Muscle layer of colon (tissue), 2 donors: ENCODE results near the gene C22orf39.

Source experiments
- H3K27ac ChIP-seq: one replicate; pipeline ENCODE4 v1.7.0; 2013; ENCODE audit warnings: low read depth, mild to moderate bottlenecking, low read length, moderate library complexity
- H3K27me3 ChIP-seq, 2 donors: one replicate each; pipeline ENCODE4 v1.7.0; 2013; ENCODE audit warnings: low read length in 2 of 2, mild to moderate bottlenecking in 2 of 2; ENCODE audit not compliant: insufficient read depth in 2 of 2, control insufficient read depth in 1 of 2
- H3K36me3 ChIP-seq: one replicate; pipeline ENCODE4 v1.7.0; 2013; ENCODE audit warnings: mild to moderate bottlenecking, low read length; ENCODE audit not compliant: insufficient read depth
- H3K4me1 ChIP-seq: one replicate; pipeline ENCODE4 v1.7.0; 2013; ENCODE audit warnings: mild to moderate bottlenecking, low read length; ENCODE audit not compliant: insufficient read depth
- H3K4me3 ChIP-seq, 2 donors: one replicate each; pipeline ENCODE4 v1.7.0; 2013; ENCODE audit warnings: low read length in 2 of 2, low read depth in 1 of 2, mild to moderate bottlenecking in 1 of 2, moderate library complexity in 1 of 2
- H3K9ac ChIP-seq: one replicate; pipeline ENCODE4 v1.7.0; 2013; ENCODE audit warnings: low read length
- H3K9me3 ChIP-seq: one replicate; pipeline ENCODE4 v1.7.0; 2013; ENCODE audit warnings: mild to moderate bottlenecking, low read length
- donor health status: abdominal sarcoma.
- donor health status: Adenocarcinoma of cecum.

The C22orf39 gene

DNA sequence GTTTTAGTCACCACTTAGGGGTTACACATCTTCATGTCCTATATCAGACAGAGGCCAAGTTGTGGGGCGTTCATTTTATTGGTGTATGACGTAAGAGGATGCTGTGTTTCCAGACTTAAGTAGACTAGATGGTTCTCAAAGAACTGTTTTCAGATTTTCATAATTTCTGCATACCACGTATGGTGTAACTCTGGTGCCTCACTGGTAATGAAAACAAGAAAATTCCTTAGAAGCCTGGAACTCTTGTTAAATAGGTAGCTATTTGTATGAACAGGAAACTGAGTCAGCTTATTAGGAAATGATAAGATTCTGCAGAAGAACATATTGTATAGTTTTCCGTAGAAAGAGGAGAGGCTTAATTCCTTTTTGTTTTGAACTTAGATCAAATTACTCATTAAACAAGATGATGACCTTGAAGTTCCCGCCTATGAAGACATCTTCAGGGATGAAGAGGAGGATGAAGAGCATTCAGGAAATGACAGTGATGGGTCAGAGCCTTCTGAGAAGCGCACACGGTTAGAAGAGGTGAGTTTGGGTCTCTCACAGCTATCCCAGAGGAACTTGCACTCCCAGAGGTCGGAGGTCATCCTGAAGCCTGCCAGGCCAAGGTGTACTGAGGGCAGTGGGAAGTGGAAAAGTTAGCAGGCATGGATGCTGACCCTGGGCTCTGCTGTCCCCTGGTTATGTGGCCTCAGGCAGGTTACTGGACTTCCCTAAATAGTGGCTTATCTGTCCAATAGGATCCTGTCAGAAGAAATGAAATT lies 36.2 kb upstream of the C22orf39 start:
- H3K27me3 ChIP-seq = no peaks in the 10 kb centered on the region
- no peak overlapping the region for H3K4me3 ChIP-seq
- H3K36me3 ChIP-seq = no peaks in the 10 kb centered on the region
- H3K9me3 ChIP-seq = no peaks in the 10 kb centered on the region
- peaks cover 5% of the 10 kb centered on the region for H3K4me1 ChIP-seq
- no peak overlapping the region for H3K27ac ChIP-seq
- no peak overlapping the region for H3K9ac ChIP-seq

DNA sequence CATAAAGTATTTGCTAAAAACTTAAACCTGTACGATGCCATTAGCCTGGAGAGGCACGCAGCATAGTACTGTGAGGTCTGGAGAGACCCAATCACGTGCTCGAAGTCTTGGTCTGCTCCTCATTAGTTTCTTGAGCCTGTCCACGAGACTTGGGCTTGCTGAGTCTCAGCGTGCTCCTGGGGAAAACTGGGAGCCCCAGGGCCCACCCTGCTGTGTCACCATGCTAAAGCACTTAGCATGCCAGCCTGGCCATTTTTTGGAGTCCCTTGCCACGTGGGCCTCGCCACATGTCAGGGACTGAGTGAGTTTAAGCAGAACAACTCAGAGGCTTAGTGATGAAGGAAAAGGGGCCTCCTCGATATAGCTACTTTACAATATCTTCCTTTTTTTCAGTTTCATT lies 34.8 kb upstream of the C22orf39 start:
- Histone ChIP-seq H3K27ac (no peak overlapping the region), H3K27me3 (no peaks in the 10 kb centered on the region), H3K36me3 (no peaks in the 10 kb centered on the region), H3K9ac (no peak overlapping the region), H3K9me3 (no peaks in the 10 kb centered on the region), H3K4me3 (no peak overlapping the region), H3K4me1 (peaks cover 16% of the 10 kb centered on the region)

DNA sequence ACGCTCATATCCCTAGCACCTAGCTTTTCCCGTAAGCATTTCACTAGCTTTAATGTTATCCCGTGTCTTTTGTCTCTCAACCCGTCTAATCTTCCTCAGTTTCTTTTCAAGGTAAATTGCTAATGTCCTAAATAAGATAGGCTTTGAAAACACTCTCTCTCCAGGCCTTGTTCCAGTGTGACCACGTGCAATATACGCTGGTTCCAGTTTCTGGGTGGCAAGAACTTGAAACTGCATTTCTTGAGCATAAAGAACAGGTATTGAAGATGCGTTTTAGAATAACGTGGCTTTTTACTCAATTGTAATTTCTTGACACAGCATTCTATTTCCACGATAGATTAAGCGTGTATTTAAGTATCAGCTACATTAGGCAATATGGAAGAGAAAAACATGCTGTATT lies 33.3 kb upstream of the C22orf39 start:
- Histone ChIP-seq H3K4me1 (peaks cover 25% of the 10 kb centered on the region), H3K4me3 (no peak overlapping the region), H3K9ac (no peak overlapping the region), H3K27me3 (no peaks in the 10 kb centered on the region), H3K27ac (no peak overlapping the region), H3K9me3 (no peaks in the 10 kb centered on the region), H3K36me3 (no peaks in the 10 kb centered on the region)

DNA sequence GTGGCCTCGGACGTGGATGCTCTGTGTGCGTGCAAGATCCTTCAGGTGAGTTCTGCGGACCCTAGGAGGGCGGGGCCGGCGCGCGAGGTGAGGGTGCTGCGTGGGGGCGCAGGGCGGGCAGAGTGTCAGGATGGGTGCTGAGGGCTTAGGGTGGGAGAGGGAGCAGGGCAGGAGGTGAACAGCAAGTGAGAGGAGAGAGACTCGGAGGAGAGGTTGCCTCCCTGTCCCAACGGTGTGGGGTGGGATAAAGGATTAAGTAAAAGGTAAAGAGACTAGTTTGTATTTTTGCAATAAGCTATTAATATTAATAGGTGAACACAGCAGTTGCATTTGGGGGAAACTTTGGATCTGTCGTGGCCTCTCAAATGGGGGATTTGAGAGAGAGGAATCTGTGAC lies 32.7 kb upstream of the C22orf39 start:
- no peak overlapping the region for H3K27ac ChIP-seq
- H3K9ac ChIP-seq = no peak overlapping the region

DNA sequence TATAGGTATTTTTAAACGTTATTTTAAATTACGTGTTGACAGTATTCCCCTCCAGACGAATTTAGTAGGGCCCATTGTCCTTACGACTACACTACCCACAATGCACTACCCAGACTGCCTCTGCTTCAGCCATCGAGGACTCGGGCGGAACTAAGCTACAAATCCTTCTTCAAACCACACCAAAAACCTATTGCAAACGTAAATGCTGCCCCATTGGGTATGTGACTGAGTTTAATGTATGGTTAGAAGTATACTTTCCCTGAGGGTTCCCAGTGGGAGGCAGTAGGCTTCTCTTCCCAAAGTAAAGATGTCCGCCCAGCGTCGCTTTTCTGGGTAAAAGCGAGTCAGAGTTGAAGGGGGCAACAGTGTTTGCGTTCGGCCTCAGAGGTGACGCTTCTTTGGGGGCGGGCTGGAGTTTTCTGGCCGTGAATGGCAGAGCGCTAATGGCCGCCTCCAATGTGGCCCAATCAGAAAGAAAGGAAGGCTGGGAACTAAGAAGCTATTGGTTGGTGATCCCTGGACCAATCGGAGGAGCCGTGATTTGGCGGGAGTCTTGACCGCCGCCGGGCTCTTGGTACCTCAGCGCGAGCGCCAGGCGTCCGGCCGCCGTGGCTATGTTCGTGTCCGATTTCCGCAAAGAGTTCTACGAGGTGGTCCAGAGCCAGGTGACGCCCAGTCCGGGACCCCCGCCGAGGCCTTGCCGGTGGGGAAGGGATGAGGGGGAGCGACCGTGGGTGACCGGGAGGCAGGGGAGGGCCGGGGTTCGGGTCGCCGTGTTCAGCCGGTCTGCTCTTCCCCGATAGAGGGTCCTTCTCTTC lies 32.1 kb upstream of the C22orf39 start, which contains the start of gene CDC45:
Gene CDC45, plus strand, starts transcription at position 566 of the 818 bp plus-strand sequence. Its CDS starts 49 bp downstream, at position 615.
- Histone ChIP-seq H3K9me3 (no peaks in the 10 kb centered on the region), H3K27ac (peak within 1 kb of the TSS; percentile 98), H3K4me1 (peaks cover 28% of the 10 kb centered on the region), H3K27me3 (no peaks in the 10 kb centered on the region), H3K4me3 (peak within 1 kb of the TSS; percentile 86 to 87), H3K9ac (peak within 1 kb of the TSS; percentile 89), H3K36me3 (peaks cover 4% of the 10 kb centered on the region)

More for the DNA sequence above, 32.7 kb upstream of the C22orf39 start:
- Histone ChIP-seq H3K36me3 (no peaks in the 10 kb centered on the region), H3K9me3 (no peaks in the 10 kb centered on the region), H3K27me3 (no peaks in the 10 kb centered on the region), H3K4me1 (peaks cover 28% of the 10 kb centered on the region), H3K4me3 (peak overlapping the region; percentile 34 to 87)

DNA sequence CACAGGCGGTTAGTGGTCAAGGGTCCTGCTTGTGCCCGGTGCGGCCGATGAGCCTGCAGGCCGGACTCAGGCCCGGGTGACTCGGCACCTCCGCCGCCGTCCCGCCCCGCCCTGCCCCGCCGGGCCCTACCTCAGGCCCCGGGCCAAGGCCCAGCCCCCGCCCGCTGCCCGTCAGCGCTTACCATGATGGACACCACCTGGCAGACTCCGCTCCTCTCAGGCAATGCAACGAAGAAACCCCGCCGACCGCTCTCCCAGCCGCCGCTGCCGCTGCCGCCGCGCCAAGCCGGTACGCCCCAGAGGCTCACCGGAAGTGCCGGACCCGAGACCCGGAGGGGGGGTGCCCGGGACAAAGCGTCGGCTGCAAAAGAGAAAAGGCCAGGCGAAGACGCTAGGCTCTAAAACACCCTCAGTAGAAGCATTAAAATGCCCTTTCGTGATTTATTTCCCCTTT lies 31.4 kb upstream of the C22orf39 start, which contains the start of gene UFD1:
Gene UFD1, minus strand, starts transcription at position 293 of the 454 bp plus-strand sequence. Its CDS starts 108 bp downstream, at position 185.
- no peaks in the 10 kb centered on the region for H3K27me3 ChIP-seq
- peaks cover 7% of the 10 kb centered on the region for H3K36me3 ChIP-seq
- H3K9me3 ChIP-seq = no peaks in the 10 kb centered on the region
- H3K4me1 ChIP-seq = peaks cover 28% of the 10 kb centered on the region
- peak within 1 kb of the TSS; percentile 98 for H3K27ac ChIP-seq
- peak within 1 kb of the TSS; percentile 89 for H3K9ac ChIP-seq
- H3K4me3 ChIP-seq = peak within 1 kb of the TSS; percentile 86 to 87

DNA sequence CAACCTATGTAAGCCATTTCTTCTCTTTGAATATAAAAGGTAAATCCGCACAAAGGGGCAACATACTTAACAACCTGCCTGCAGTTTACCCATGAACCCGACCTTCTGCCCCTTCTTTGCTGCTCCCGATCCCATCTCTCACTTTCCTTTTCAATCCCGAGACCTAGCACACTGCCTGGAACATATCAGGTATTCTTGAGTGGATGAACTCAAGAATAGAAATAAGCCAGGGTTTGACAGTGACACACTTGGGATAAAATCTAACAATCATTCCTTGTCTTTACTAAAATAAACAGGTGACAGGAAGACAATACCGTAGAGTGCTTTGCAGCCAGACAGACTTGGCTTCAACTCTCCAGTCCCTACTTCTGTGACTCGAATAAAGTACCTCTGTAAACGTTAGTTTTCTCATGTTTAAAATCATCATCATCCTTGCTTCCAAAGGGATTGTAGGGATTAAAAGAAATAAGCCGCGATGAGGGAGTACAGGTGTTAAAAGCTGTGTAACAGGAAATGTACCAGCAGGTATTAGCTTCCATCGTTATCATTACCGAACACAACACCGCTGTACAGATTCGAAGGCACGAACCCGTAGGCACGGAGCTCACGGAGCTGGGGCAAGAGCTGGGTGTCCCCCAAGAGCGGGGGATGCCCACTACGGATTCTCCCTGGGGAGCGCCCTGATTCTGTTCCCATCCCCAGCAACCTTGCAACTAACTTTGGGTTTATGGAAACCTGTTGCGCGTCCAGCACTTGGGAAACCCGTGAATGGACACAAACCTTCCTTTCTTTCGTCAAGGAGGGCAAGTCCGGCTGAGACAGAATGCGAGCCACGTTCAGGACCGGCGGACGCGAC lies 30.8 kb upstream of the C22orf39 start:
- Histone ChIP-seq H3K4me3 (peak overlapping the region; percentile 86 to 87), H3K27ac (peak overlapping the region; percentile 98), H3K9me3 (no peaks in the 10 kb centered on the region), H3K27me3 (no peaks in the 10 kb centered on the region), H3K9ac (peak overlapping the region; percentile 89), H3K4me1 (peaks cover 28% of the 10 kb centered on the region), H3K36me3 (peaks cover 14% of the 10 kb centered on the region)

DNA sequence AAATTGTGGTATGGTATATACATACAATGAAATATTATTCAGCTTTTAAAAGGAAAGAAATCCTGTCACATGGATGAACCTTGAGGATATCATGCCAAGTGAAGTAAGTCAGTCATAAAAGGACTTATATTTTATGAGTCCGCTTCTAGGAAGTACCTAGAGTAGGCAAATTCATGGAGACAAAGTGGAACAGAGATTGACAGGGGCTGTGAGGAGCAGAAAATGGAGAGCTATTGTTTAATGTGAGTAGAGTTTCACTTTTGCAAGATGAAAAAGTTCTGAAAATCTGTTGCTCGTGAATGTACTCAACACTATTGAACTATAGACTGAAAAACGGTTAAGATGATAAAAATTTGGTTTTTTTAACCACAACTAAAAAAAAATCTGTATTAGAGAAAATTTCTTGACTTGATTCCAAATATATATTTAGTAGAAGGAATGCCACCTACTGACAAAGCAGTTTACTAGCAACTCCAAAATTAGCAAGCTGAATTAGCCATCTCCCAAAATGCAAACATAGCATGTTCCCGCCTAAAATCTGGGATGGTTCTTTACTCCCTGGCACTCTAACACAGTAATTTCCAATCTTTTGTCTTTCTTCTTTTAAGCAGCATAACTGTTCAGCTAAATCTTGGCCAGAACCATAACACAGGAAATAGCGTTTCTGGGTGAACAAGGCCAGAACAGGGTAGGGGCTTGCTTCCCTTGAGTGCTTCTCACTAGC lies 30.0 kb upstream of the C22orf39 start:
- Histone ChIP-seq H3K9me3 (no peaks in the 10 kb centered on the region), H3K9ac (no peak overlapping the region), H3K27me3 (no peaks in the 10 kb centered on the region), H3K4me1 (peaks cover 28% of the 10 kb centered on the region), H3K36me3 (peaks cover 22% of the 10 kb centered on the region), H3K4me3 (peak overlapping the region in 1 of 2 donors; percentile 87), H3K27ac (no peak overlapping the region)

DNA sequence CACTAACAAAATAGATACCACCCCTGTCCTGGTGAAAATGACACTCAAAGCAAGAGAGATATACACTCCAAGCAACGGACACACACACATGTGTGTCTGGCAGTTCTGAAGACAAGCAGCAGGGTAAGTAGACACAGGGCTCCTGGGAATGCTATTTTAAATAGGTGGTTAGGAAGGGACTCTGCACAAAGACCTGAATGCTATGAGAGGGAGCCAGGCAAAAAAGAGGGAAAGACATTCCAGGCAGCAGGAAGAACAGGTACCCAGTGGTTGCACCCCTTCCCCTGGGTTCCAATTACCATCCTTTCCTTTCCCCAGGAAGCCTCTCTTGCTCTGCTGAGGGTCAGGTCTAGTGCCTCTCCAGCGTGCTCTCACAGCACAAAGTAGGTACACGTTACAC lies 28.5 kb upstream of the C22orf39 start:
- H3K4me3 ChIP-seq = no peak overlapping the region
- no peaks in the 10 kb centered on the region for H3K9me3 ChIP-seq
- H3K36me3 ChIP-seq = peaks cover 31% of the 10 kb centered on the region
- no peak overlapping the region for H3K9ac ChIP-seq
- H3K27ac ChIP-seq = no peak overlapping the region
- no peaks in the 10 kb centered on the region for H3K27me3 ChIP-seq
- H3K4me1 ChIP-seq = peaks cover 28% of the 10 kb centered on the region

DNA sequence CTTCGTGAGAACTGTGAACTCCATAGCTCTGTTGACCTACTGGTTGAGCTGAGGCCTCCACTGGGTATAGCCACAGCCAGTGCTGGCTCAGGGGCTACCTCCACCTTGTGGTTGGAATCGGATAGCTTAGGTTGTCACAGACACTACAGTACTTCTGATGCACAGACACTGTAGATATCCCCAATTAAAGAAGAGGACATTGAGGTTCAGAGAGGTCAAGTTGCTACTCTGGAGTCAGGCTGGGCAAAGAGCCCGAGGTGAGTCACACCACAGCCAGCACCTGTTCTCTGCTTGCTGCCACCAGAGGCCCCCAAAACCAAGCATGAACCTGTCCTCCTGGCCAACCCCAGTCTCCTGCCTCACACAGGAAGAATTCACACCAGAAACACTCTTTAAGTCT lies 26.1 kb upstream of the C22orf39 start:
- Histone ChIP-seq H3K9me3 (no peaks in the 10 kb centered on the region), H3K4me3 (no peak overlapping the region), H3K9ac (no peak overlapping the region), H3K27ac (no peak overlapping the region), H3K4me1 (peaks cover 22% of the 10 kb centered on the region), H3K27me3 (no peaks in the 10 kb centered on the region), H3K36me3 (peaks cover 55% of the 10 kb centered on the region)
